Stomach (tissue), 9 donors: Measurements from ENCODE around the gene KIRREL3. TPM values are rescaled to one million over a fixed set of nuclear protein-coding genes. Genes with fewer than 3 reads are reported as not detected.
A peak's percentile ranks its signal among the peaks of the same experiment; 100 is the strongest.

ENCODE experiments used
- DNase-seq, 2 donors: peaks; one replicate each; pipeline versions ENCODE4 v3.0.0 to v3.0.0-alpha.2; 2013 to 2019
- H3K27ac ChIP-seq, 5 donors: fragments of 200-600 bp in 4 of 5; sonication (generic) in 4 of 5; one replicate each; pipeline ENCODE4 v1.5.1; 2013 to 2019; ENCODE audit warnings: mild to moderate bottlenecking in 1 of 5, moderate library complexity in 1 of 5
- H3K27me3 ChIP-seq, 3 donors: fragments of 200-600 bp; sonication (generic); one replicate each; pipeline ENCODE4 v1.5.1; 2017 to 2019; ENCODE audit warnings: mixed run types in 1 of 3
- H3K36me3 ChIP-seq, 4 donors: fragments of 200-600 bp; sonication (generic); 1 replicate in 3 of 4; 2 replicates in 1 of 4; pipeline ENCODE4 v1.5.1; 2016 to 2019
- H3K4me1 ChIP-seq, 4 donors: fragments of 200-600 bp; sonication (generic); one replicate each; pipeline ENCODE4 v1.5.1; 2016 to 2019
- H3K4me3 ChIP-seq, 4 donors: fragments of 200-600 bp; sonication (generic) in 3 of 4; one replicate each; pipeline ENCODE4 v1.5.1; 2016 to 2019; ENCODE audit warnings: mild to moderate bottlenecking in 1 of 4
- H3K9me3 ChIP-seq, 4 donors: fragments of 200-600 bp; sonication (generic); one replicate each; pipeline ENCODE4 v1.5.1; 2016 to 2019
- EP300 ChIP-seq: sonication (generic); formaldehyde crosslinking; IDR thresholded peaks from one replicate; pipeline ENCODE4 v1.6.1; 2017; ENCODE audit warnings: antibody characterized with exemption
- POLR2A ChIP-seq, 4 donors: fragments of 450-650 bp; IDR thresholded peaks; one replicate each; pipeline ENCODE4 v1.6.1; 2016; ENCODE audit warnings: antibody characterized with exemption in 4 of 4, control low read depth in 2 of 4, mild to moderate bottlenecking in 1 of 4, moderate library complexity in 1 of 4
- POLR2AphosphoS5 ChIP-seq, 3 donors: sonication (generic); formaldehyde crosslinking; IDR thresholded peaks; one replicate each; pipeline ENCODE4 v1.6.1; 2016; ENCODE audit warnings: antibody characterized with exemption in 3 of 3
- WGBS, 5 donors: extraction: QIAGEN DNeasy Blood & Tissue Kit in 3 of 5; methylation state at CpG; one replicate each; pipeline versions ENCODE4 v1.1.5 to v1.1.7; 2013 to 2018; 5-methylcytosine and 5-hydroxymethylcytosine counted together
- intact Hi-C: fragments of 100-400 bp; cut with DNase I; formaldehyde crosslinking; loops from one replicate; pipeline ENCODE4 v1.15.1; 2023; ENCODE audit warnings: low total_unique reads
- polyA plus RNA-seq, 3 donors: library from polyadenylated mRNA; stranded (reverse); fragments of 200-250 nt; gene quantifications; one replicate each; pipeline ENCODE4 v1.2.3, GENCODE V29; 2013
- total RNA-seq, 5 donors: library from RNA; depleted of rRNA; stranded (reverse); fragments of >200 nt; gene quantifications; one replicate each; pipeline versions ENCODE4 v1.1.0 to v1.2.3, GENCODE V29; 2014 to 2016
- TF ChIP-seq, protein P1 (sequence below), 7 experiments: fragments of 450-650 bp in 4 of 7; fragments of 200-600 bp in 3 of 7; sonication (generic) in 3 of 7; IDR thresholded peaks; one replicate each; pipeline ENCODE4 v1.5.1; 2016 to 2019; ENCODE audit warnings: antibody characterized with exemption in 7 of 7, control low read depth in 2 of 7, mild to moderate bottlenecking in 1 of 7
- donor health status: healthy with polysubstance abuse.
- donor health status: Bipolar disorder and iron deficiency.
- donor health status: healthy.

KIRREL3 gene
- total and polyA plus RNA-seq, 8 donors, result 0.10 to 1.7 (median 0.38) TPM; not detected in 4

GRCh38 chr11:126755526-126755925 is 245.0 kb downstream of the KIRREL3 start:
- Histone ChIP-seq H3K4me1 (peaks cover 6 to 17% (median 9%) of the 10 kb centered on the region in 4 donors), H3K4me3 (no peak overlapping the region), H3K9me3 (peaks cover 0 to 10% (median 0%) of the 10 kb centered on the region in 4 donors), H3K27me3 (peaks cover 0 to 19% (median 0%) of the 10 kb centered on the region in 3 donors), H3K36me3 (no peaks in the 10 kb centered on the region), H3K27ac (no peak overlapping the region)
- intact Hi-C loops, result no loop called here
- no peak for DNase-seq
- WGBS, 5 donors, result 73 to 78% (median 75%) methylated on average over 4 of the region's 4 CpGs
- TF ChIP-seq POLR2AphosphoS5 (IDR thresholded peaks at IDR 0.05), result no peak
- no peak for TF ChIP-seq POLR2A (IDR thresholded peaks at IDR 0.05)
- TF ChIP-seq, protein P1, sequence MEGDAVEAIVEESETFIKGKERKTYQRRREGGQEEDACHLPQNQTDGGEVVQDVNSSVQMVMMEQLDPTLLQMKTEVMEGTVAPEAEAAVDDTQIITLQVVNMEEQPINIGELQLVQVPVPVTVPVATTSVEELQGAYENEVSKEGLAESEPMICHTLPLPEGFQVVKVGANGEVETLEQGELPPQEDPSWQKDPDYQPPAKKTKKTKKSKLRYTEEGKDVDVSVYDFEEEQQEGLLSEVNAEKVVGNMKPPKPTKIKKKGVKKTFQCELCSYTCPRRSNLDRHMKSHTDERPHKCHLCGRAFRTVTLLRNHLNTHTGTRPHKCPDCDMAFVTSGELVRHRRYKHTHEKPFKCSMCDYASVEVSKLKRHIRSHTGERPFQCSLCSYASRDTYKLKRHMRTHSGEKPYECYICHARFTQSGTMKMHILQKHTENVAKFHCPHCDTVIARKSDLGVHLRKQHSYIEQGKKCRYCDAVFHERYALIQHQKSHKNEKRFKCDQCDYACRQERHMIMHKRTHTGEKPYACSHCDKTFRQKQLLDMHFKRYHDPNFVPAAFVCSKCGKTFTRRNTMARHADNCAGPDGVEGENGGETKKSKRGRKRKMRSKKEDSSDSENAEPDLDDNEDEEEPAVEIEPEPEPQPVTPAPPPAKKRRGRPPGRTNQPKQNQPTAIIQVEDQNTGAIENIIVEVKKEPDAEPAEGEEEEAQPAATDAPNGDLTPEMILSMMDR (IDR thresholded peaks at IDR 0.05), result no peak
- no peak for TF ChIP-seq EP300

- H3K36me3 ChIP-seq, result no peaks in the 10 kb centered on the region
- intact Hi-C loops, result no loop called here
- 42 to 63% (median 52%) methylated on average over 7 of the region's 7 CpGs for WGBS, 5 donors
- H3K4me1 ChIP-seq, result peaks cover 6 to 17% (median 9%) of the 10 kb centered on the region in 4 donors
- no peak for TF ChIP-seq POLR2A (IDR thresholded peaks at IDR 0.05)
- TF ChIP-seq EP300, result no peak
- peak in 2 of 3 donors; percentile 36 to 78 for TF ChIP-seq POLR2AphosphoS5 (IDR thresholded peaks at IDR 0.05)
- TF ChIP-seq, protein P1 (IDR thresholded peaks at IDR 0.05), result no peak
- no peak overlapping the region for H3K27ac ChIP-seq
- H3K27me3 ChIP-seq, result peaks cover 0 to 19% (median 4%) of the 10 kb centered on the region in 3 donors
- peaks cover 0 to 10% (median 0%) of the 10 kb centered on the region in 4 donors for H3K9me3 ChIP-seq
- no peak overlapping the region for H3K4me3 ChIP-seq
- peak in 1 of 2 donors; percentile 74 for DNase-seq
Measured at GRCh38 chr11:126754591-126755426, 245.8 kb downstream of the KIRREL3 start.

DNA sequence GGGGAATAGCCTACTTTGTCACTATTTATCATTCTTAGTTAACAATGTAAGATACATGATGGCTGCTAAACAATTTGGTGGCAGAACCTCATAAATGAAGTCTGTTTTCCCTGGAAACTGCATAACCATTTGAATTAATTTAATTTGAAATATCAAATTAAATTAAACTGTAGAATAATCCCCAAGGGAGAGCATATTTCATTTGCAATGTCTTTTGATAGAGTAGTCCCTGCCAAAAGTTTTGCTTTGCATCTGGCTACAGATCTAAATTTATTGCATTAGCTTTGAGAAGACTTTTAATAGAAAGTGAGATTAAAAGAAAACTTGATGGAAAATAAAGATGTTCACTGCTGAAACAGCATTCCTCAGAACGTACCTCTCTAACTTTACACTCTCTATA is 246.6 kb downstream of the KIRREL3 start:
- WGBS, 5 donors, result 75 to 100% (median 86%) methylated on average over 1 of the region's 1 CpG
- Histone ChIP-seq H3K9me3 (peaks cover 0 to 10% (median 0%) of the 10 kb centered on the region in 4 donors), H3K27me3 (peaks cover 0 to 14% (median 5%) of the 10 kb centered on the region in 3 donors), H3K27ac (no peak overlapping the region), H3K36me3 (no peaks in the 10 kb centered on the region), H3K4me1 (peaks cover 6 to 17% (median 9%) of the 10 kb centered on the region in 4 donors), H3K4me3 (no peak overlapping the region)
- TF ChIP-seq, protein P1 (IDR thresholded peaks at IDR 0.05), result no peak
- TF ChIP-seq POLR2AphosphoS5 (IDR thresholded peaks at IDR 0.05) (no peak), EP300 (no peak), POLR2A (IDR thresholded peaks at IDR 0.05) (no peak)
- intact Hi-C loops, result no loop called here
- DNase-seq, result no peak

DNA sequence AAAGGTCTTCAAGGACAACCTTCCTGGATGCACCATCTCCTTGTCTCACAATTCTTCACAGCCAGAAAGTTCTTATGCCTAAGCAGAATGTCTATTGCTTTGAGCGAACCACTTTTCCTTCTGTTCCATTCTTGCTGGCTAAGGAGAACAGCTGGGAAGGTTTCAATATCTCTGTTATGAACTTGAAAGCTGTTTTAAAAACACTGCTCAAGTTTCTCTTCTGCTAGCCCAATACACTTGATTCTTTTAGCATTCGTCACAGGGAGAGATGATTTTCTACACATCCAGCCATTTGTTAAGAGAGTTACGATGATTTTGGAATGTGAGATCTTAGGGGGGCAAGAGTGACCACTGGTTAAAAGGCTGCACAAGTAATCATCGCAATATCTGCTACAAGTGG is 249.3 kb downstream of the KIRREL3 start:
- Histone ChIP-seq H3K4me3 (no peak overlapping the region), H3K4me1 (peaks cover 6 to 17% (median 9%) of the 10 kb centered on the region in 4 donors), H3K27ac (no peak overlapping the region), H3K27me3 (peaks cover 0 to 5% (median 4%) of the 10 kb centered on the region in 3 donors), H3K36me3 (no peaks in the 10 kb centered on the region), H3K9me3 (peaks cover 0 to 10% (median 0%) of the 10 kb centered on the region in 4 donors)
- 60 to 86% (median 78%) methylated on average over 4 of the region's 4 CpGs for WGBS, 5 donors
- DNase-seq, result no peak
- no peak for TF ChIP-seq POLR2AphosphoS5 (IDR thresholded peaks at IDR 0.05)
- no peak for TF ChIP-seq EP300
- no peak for TF ChIP-seq POLR2A (IDR thresholded peaks at IDR 0.05)
- TF ChIP-seq, protein P1 (IDR thresholded peaks at IDR 0.05), result no peak
- intact Hi-C loops, result no loop called here
